ENCODE measurements around the gene FABP1.

DNA sequence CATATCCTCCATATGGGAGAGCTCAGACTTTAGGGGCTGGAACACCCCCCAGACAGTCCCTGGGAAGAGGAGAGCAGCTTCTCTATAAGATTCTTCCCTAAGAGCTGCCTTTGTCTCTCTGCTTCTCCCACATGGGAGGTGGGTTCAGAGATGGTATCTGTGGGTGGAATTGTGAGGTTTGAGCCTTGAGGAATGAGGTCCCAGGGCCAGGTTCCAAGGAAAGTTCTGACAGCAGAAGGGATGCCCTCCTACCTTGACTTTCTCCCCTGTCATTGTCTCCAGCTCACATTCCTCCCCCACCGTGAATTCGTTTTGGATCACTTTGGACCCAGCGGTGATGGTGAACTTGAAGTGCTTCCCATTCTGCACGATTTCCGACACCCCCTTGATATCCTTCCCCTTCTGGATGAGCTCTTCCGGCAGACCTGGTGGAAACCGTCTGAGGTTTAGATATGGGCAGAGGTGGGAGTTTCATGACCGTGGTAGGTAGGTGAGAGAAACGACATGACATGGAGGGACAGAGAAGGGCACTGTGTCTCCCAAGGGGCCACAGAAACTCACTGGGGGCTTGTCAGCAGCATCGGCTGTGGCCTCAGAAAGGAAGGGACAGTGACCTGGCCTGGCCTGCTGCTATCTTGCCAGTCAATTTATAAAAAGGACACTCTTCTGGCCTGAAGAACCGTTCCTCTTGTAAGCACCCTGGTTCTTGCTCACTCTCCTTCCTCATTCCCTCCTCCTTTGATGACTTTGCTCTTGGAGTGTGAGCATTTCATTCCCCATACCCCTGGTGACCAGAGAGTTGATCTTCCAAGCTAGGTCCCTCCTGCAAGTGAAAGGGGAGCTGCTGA lies 1.7 kb downstream of the FABP1 start:
- TF ChIP-seq, protein P1, sequence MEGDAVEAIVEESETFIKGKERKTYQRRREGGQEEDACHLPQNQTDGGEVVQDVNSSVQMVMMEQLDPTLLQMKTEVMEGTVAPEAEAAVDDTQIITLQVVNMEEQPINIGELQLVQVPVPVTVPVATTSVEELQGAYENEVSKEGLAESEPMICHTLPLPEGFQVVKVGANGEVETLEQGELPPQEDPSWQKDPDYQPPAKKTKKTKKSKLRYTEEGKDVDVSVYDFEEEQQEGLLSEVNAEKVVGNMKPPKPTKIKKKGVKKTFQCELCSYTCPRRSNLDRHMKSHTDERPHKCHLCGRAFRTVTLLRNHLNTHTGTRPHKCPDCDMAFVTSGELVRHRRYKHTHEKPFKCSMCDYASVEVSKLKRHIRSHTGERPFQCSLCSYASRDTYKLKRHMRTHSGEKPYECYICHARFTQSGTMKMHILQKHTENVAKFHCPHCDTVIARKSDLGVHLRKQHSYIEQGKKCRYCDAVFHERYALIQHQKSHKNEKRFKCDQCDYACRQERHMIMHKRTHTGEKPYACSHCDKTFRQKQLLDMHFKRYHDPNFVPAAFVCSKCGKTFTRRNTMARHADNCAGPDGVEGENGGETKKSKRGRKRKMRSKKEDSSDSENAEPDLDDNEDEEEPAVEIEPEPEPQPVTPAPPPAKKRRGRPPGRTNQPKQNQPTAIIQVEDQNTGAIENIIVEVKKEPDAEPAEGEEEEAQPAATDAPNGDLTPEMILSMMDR (IDR thresholded peaks at IDR 0.05; ENCODE audit: control extremely low read depth in 1 of 3, insufficient read depth in 1 of 3, low read depth in 1 of 3, low read length in 3 of 3), result no peak
- TF ChIP-seq, protein P2, sequence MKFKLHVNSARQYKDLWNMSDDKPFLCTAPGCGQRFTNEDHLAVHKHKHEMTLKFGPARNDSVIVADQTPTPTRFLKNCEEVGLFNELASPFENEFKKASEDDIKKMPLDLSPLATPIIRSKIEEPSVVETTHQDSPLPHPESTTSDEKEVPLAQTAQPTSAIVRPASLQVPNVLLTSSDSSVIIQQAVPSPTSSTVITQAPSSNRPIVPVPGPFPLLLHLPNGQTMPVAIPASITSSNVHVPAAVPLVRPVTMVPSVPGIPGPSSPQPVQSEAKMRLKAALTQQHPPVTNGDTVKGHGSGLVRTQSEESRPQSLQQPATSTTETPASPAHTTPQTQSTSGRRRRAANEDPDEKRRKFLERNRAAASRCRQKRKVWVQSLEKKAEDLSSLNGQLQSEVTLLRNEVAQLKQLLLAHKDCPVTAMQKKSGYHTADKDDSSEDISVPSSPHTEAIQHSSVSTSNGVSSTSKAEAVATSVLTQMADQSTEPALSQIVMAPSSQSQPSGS (IDR thresholded peaks at IDR 0.05; ENCODE audit: low read length), result no peak
- TF ChIP-seq RFX5 (IDR thresholded peaks at IDR 0.05; ENCODE audit: borderline replicate concordance, low read depth, low read length) (no peak), EP300 (IDR thresholded peaks at IDR 0.05; ENCODE audit: borderline replicate concordance in 1 of 2, low read depth in 2 of 2, low read length in 2 of 2) (no peak), POLR2A (IDR thresholded peaks at IDR 0.05; ENCODE audit: control extremely low read depth in 1 of 2, low read depth in 2 of 2, low read length in 2 of 2) (no peak)
- TF ChIP-seq, protein P3, sequence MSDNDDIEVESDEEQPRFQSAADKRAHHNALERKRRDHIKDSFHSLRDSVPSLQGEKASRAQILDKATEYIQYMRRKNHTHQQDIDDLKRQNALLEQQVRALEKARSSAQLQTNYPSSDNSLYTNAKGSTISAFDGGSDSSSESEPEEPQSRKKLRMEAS (IDR thresholded peaks at IDR 0.05), result no peak

Measured in H1 (cell line).